HCT116 (cell line): ENCODE results near the gene CDCA7. TPM values are rescaled to one million over a fixed set of nuclear protein-coding genes. Genes with fewer than 3 reads are reported as not detected.
A peak's percentile ranks its signal among the peaks of the same experiment; 100 is the strongest.

Experiments
- ATAC-seq: fragments of 200-7000 bp; cut with Tn5 transposase; 2 replicates; pipeline ENCODE4 v1.9.1; 2020; ENCODE audit warnings: mild to moderate bottlenecking, moderate library complexity
- BruUV-seq: library from RNA; stranded (reverse); fragments of 400-500 nt; replicated peaks from 2 replicates; lab custom pipeline; 2021; lab: Mats Ljungman, UMichigan
- CTCF ChIA-PET: fragments of 300-600 bp; sonication (Branson Sonifier 250); formaldehyde crosslinking; loops from one replicate; lab custom pipeline; 2021; ENCODE audit warnings: antibody characterized with exemption; lab: Charles Lee
- POLR2A ChIA-PET: fragments of 300-600, 350-600 bp; sonication (Branson Sonifier 250); formaldehyde crosslinking; loops from one replicate; lab custom pipeline; 2021; ENCODE audit warnings: antibody characterized with exemption; lab: Charles Lee
- RAD21 ChIA-PET, 2 experiments: fragments of 300-600 bp; sonication (Branson Sonifier 250); formaldehyde crosslinking; loops; one replicate each; lab custom pipeline; 2023; ENCODE audit warnings: low total read pairs in 2 of 2; ENCODE audit not compliant: uncharacterized antibody in 2 of 2, unreplicated experiment in 2 of 2, low non-redundant PET in 1 of 2; lab: Charles Lee
- DNase-seq: peaks from one replicate; pipeline ENCODE4 v3.0.0-alpha.2; 2010; ENCODE audit warnings: low read depth, low spot score
- H2AFZ ChIP-seq: fragments of 200-600 bp; shearing (Covaris generic), sonication (generic); 2 replicates; pipeline ENCODE4 v1.6.1; 2017; ENCODE audit warnings: low read depth, mixed run types, mixed read lengths, antibody characterized with exemption, low read length; ENCODE audit not compliant: poor library complexity, severe bottlenecking
- H3K27ac ChIP-seq: 2 replicates; pipeline ENCODE4 v1.5.1; 2012; ENCODE audit warnings: low read depth, low read length
- H3K27me3 ChIP-seq: fragments of 200-600 bp; sonication (generic); 2 replicates; pipeline ENCODE4 v1.6.1; 2016; ENCODE audit warnings: mixed run types, low read length, mixed read lengths; ENCODE audit not compliant: insufficient read depth
- H3K36me3 ChIP-seq, 2 experiments: fragments of 200-500 bp in 1 of 2; fragments of 200-600 bp in 1 of 2; sonication (Bioruptor generic) in 1 of 2; sonication (generic) in 1 of 2; 2 replicates each; pipeline versions ENCODE4 v1.5.1 to v1.6.1; 2014 to 2016; ENCODE audit warnings: low read length in 2 of 2, inconsistent platforms in 1 of 2, mixed read lengths in 1 of 2, mixed run types in 1 of 2; ENCODE audit not compliant: insufficient read depth in 2 of 2, control insufficient read depth in 1 of 2
- H3K4me1 ChIP-seq, 2 experiments: fragments of 200-600 bp in 1 of 2; sonication (generic) in 1 of 2; 2 replicates each; pipeline versions ENCODE4 v1.5.1 to v1.6.1; 2012 to 2017; ENCODE audit warnings: low read length in 2 of 2, inconsistent platforms in 1 of 2, mild to moderate bottlenecking in 1 of 2, mixed read lengths in 1 of 2, mixed run types in 1 of 2, moderate library complexity in 1 of 2; ENCODE audit not compliant: insufficient read depth in 2 of 2, control insufficient read depth in 1 of 2
- H3K4me2 ChIP-seq: fragments of 200-600 bp; sonication (generic); 2 replicates; pipeline ENCODE4 v1.6.1; 2017; ENCODE audit warnings: mixed run types, low read length, mixed read lengths
- H3K4me3 ChIP-seq, 2 experiments: fragments of 200-600 bp in 1 of 2; sonication (generic) in 1 of 2; replicated peaks in 1 of 2; 2 replicates each; pipeline ENCODE4 v1.5.1; 2011 to 2016; ENCODE audit warnings: low read length in 2 of 2, control low read depth in 1 of 2, low read depth in 1 of 2, mild to moderate bottlenecking in 1 of 2, mixed read lengths in 1 of 2, mixed run types in 1 of 2
- H3K79me2 ChIP-seq: fragments of 200-600 bp; sonication (generic); 2 replicates; pipeline ENCODE4 v1.6.1; 2017; ENCODE audit warnings: mild to moderate bottlenecking, mixed run types, low read length, moderate library complexity, mixed read lengths; ENCODE audit not compliant: insufficient read depth
- H3K9ac ChIP-seq: fragments of 200-600 bp; sonication (generic); 2 replicates; pipeline ENCODE4 v1.6.1; 2016; ENCODE audit warnings: low read length, mixed read lengths
- H3K9me2 ChIP-seq: fragments of 200-600 bp; sonication (generic), shearing (Covaris generic); 2 replicates; pipeline ENCODE4 v1.6.1; 2017; ENCODE audit warnings: mixed run types, mild to moderate bottlenecking, moderate library complexity; ENCODE audit not compliant: insufficient read depth
- H3K9me3 ChIP-seq, 2 experiments: fragments of 200-500 bp in 1 of 2; fragments of 200-600 bp in 1 of 2; sonication (Bioruptor generic) in 1 of 2; sonication (generic) in 1 of 2; 2 replicates each; pipeline ENCODE4 v1.6.1; 2014 to 2017; ENCODE audit warnings: low read length in 2 of 2, mixed read lengths in 2 of 2, inconsistent platforms in 1 of 2, low read depth in 1 of 2, mild to moderate bottlenecking in 1 of 2, mixed run types in 1 of 2, moderate library complexity in 1 of 2; ENCODE audit not compliant: control insufficient read depth in 1 of 2, insufficient read depth in 1 of 2
- H4K20me1 ChIP-seq: fragments of 200-600 bp; sonication (generic), shearing (Covaris generic); 2 replicates; pipeline ENCODE4 v1.6.1; 2017; ENCODE audit warnings: mixed run types, mild to moderate bottlenecking, moderate library complexity; ENCODE audit not compliant: insufficient read depth
- CBX3 ChIP-seq: IDR thresholded peaks from 2 replicates; pipeline ENCODE4 v1.6.1; 2012; ENCODE audit warnings: low read depth
- RAD21 ChIP-seq: IDR thresholded peaks from 2 replicates; pipeline ENCODE4 v1.6.1; 2012; ENCODE audit warnings: low read depth, mild to moderate bottlenecking
- intact Hi-C: fragments of 100-400 bp; cut with micrococcal nuclease; formaldehyde crosslinking; loops from 2 replicates; pipeline ENCODE4 v1.10.0; 2022
- total RNA-seq: library from RNA; stranded (reverse); gene quantifications from one replicate; pipeline ENCODE4 v1.2.1, GENCODE V29; 2021; ENCODE audit not compliant: unreplicated experiment
- TF ChIP-seq, protein P1 (sequence below): IDR thresholded peaks from 2 replicates; pipeline ENCODE4 v1.6.1; 2011; ENCODE audit warnings: mild to moderate bottlenecking, low read length, moderate library complexity; ENCODE audit not compliant: insufficient replicate concordance; ENCODE audit errors: extremely low read depth
- TF ChIP-seq, protein P2 (sequence below): IDR thresholded peaks from 2 replicates; pipeline ENCODE4 v1.6.1; 2012
- TF ChIP-seq, protein P3 (sequence below), 3 experiments: fragments of 200-600 bp in 1 of 3; sonication (generic) in 1 of 3; IDR thresholded peaks in 2 of 3; conservative IDR thresholded peaks in 1 of 3; 2 replicates each; pipeline ENCODE4 v1.5.1; 2012 to 2017; ENCODE audit warnings: low read depth in 2 of 3, low read length in 2 of 3, antibody characterized with exemption in 1 of 3, borderline replicate concordance in 1 of 3, control low read depth in 1 of 3, mild to moderate bottlenecking in 1 of 3, mixed read lengths in 1 of 3, mixed run types in 1 of 3, moderate library complexity in 1 of 3; ENCODE audit not compliant: insufficient read depth in 1 of 3

CDCA7 gene
- total RNA-seq, 1 experiment from 2014 or later = 57.9 TPM

DNA sequence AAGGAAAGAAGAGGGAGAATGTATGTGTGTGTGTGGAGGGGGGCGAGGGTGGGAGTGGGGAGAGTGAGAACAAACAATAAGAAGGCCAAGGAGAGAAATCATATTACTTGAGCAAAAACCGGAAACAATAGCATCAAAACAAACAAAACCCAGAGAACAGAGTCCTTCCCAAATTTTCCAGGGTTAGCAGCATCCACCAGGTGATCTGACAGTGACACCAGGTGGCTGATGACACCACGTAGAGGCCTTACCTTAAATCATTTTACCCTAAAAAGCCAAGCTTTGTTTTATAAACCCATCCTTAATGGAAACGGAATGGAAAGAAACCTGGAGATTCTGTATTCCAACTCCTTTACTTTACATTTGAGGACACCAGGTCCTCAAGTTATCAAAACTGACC is 42.9 kb downstream of the CDCA7 start:
- intact Hi-C loops = loop anchor here (1.0 to 2.0 kb wide), 2 partner anchors 370 to 591 kb away; no protein-coding TSS in a partner anchor
- Histone ChIP-seq H3K4me3 (no peak overlapping the region), H4K20me1 (no peaks in the 10 kb centered on the region), H3K9me3 (no peaks in the 10 kb centered on the region), H3K27me3 (no peaks in the 10 kb centered on the region), H3K27ac (no peak overlapping the region), H3K9ac (no peak overlapping the region), H2AFZ (no peak overlapping the region), H3K36me3 (no peaks in the 10 kb centered on the region), H3K4me2 (no peak overlapping the region), H3K9me2 (no peaks in the 10 kb centered on the region), H3K79me2 (no peaks in the 10 kb centered on the region), H3K4me1 (peaks cover 0 to 10% of the 10 kb centered on the region in 2 experiments; a peak in 1 of 4 replicates)
- TF ChIP-seq, protein P1, sequence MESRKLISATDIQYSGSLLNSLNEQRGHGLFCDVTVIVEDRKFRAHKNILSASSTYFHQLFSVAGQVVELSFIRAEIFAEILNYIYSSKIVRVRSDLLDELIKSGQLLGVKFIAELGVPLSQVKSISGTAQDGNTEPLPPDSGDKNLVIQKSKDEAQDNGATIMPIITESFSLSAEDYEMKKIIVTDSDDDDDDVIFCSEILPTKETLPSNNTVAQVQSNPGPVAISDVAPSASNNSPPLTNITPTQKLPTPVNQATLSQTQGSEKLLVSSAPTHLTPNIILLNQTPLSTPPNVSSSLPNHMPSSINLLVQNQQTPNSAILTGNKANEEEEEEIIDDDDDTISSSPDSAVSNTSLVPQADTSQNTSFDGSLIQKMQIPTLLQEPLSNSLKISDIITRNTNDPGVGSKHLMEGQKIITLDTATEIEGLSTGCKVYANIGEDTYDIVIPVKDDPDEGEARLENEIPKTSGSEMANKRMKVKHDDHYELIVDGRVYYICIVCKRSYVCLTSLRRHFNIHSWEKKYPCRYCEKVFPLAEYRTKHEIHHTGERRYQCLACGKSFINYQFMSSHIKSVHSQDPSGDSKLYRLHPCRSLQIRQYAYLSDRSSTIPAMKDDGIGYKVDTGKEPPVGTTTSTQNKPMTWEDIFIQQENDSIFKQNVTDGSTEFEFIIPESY = no peak
- TF ChIP-seq RAD21 = peak; percentile 87
- TF ChIP-seq, protein P2, sequence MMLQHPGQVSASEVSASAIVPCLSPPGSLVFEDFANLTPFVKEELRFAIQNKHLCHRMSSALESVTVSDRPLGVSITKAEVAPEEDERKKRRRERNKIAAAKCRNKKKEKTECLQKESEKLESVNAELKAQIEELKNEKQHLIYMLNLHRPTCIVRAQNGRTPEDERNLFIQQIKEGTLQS = no peak
- TF ChIP-seq, protein P3, sequence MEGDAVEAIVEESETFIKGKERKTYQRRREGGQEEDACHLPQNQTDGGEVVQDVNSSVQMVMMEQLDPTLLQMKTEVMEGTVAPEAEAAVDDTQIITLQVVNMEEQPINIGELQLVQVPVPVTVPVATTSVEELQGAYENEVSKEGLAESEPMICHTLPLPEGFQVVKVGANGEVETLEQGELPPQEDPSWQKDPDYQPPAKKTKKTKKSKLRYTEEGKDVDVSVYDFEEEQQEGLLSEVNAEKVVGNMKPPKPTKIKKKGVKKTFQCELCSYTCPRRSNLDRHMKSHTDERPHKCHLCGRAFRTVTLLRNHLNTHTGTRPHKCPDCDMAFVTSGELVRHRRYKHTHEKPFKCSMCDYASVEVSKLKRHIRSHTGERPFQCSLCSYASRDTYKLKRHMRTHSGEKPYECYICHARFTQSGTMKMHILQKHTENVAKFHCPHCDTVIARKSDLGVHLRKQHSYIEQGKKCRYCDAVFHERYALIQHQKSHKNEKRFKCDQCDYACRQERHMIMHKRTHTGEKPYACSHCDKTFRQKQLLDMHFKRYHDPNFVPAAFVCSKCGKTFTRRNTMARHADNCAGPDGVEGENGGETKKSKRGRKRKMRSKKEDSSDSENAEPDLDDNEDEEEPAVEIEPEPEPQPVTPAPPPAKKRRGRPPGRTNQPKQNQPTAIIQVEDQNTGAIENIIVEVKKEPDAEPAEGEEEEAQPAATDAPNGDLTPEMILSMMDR (IDR thresholded peaks at IDR 0.05 in 2 of 3, conservative IDR thresholded peaks at IDR 0.05 in 1 of 3; ENCODE audit: borderline replicate concordance in 1 of 3, insufficient read depth in 1 of 3, low read depth in 2 of 3, low read length in 2 of 3) = peak; percentile 13 to 59 (median 48); a peak in 4 of 6 replicates
- TF ChIP-seq CBX3 = no peak
- ChIA-PET CTCF (interaction anchor here (0.7 to 2.1 kb wide), 11 partner anchors 11 to 590 kb away, joined by 3 to 30 read pairs (median 4); no protein-coding TSS in a partner anchor), POLR2A (no interaction called here), RAD21 (no interaction called here)
- no TSS peak for BruUV-seq
- ATAC-seq (no peak), DNase-seq (peak; percentile 15)
